Liver (tissue), 3 donors: Measurements from ENCODE around the gene NPY4R.
"Not testable (repeated sequence)": the region's sequence is repeated elsewhere in the genome, so short reads cannot be mapped to it uniquely, and the experiment has no call there.

Experiments
- CTCF ChIP-seq: fragments of 150-350 bp; IDR thresholded peaks from 2 replicates; pipeline ENCODE4 v1.5.1; 2017; ENCODE audit warnings: improper control_type of control experiment, low read depth, low read length; ENCODE audit not compliant: missing input control
- EGR1 ChIP-seq, 2 donors: IDR thresholded peaks; 2 replicates each; pipeline ENCODE4 v1.6.1; 2016 to 2018; ENCODE audit warnings: antibody characterized with exemption in 2 of 2, low read depth in 2 of 2
- GABPA ChIP-seq, 2 donors: IDR thresholded peaks in 1 of 2; conservative IDR thresholded peaks in 1 of 2; 2 replicates each; pipeline ENCODE4 v1.6.1; 2016; ENCODE audit warnings: antibody characterized with exemption in 2 of 2, mild to moderate bottlenecking in 1 of 2, moderate library complexity in 1 of 2
- JUND ChIP-seq, 2 donors: IDR thresholded peaks; 2 replicates each; pipeline ENCODE4 v1.6.1; 2016; ENCODE audit warnings: antibody characterized with exemption in 2 of 2
- MAX ChIP-seq: IDR thresholded peaks from 2 replicates; pipeline ENCODE4 v1.6.1; 2016; ENCODE audit warnings: antibody characterized with exemption
- REST ChIP-seq: IDR thresholded peaks from 2 replicates; pipeline ENCODE4 v1.6.1; 2016; ENCODE audit warnings: antibody characterized with exemption, mild to moderate bottlenecking
- SP1 ChIP-seq: IDR thresholded peaks from 2 replicates; pipeline ENCODE4 v1.6.1; 2018; ENCODE audit warnings: antibody characterized with exemption, mild to moderate bottlenecking
- donor health status: healthy.
- donor health status: healthy.

DNA sequence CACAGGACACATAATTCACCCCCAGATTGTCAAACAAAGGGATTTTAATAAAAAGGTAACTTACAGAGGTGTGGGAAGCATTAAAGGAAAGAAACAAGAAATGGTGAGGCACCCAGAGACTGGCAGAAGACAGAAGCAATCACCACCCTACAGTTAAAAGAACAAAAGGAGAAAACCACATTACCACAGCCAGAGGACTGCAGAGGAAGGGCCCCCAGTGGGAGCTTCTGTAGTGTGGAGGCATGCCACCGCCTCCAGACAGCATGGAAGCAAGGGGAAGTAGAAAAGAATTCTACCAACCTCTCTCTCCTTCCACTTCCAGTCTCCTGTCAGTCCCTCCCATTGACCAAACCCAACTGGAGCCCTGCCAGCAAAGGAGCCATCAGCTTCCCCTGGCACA is 4.4 kb upstream of the NPY4R start:
- not testable (repeated sequence) for TF ChIP-seq CTCF; MAX; GABPA (IDR thresholded peaks at IDR 0.05 in 1 of 2, conservative IDR thresholded peaks at IDR 0.05 in 1 of 2); SP1; JUND (IDR thresholded peaks at IDR 0.05); EGR1 (IDR thresholded peaks at IDR 0.05; ENCODE audit: low read depth in 2 of 2); REST
